Endothelial cell (in vitro differentiated cells): ENCODE results near the gene SETD2. TPM values are rescaled to one million over a fixed set of nuclear protein-coding genes. Genes with fewer than 3 reads are reported as not detected.

Experiments
- DNase-seq: peaks from one replicate; pipeline ENCODE4 v3.0.0; 2021; ENCODE audit warnings: low spot score
- H3K27ac Mint-ChIP-seq: one replicate; pipeline ENCODE4 v1.8.0; 2021; ENCODE audit warnings: mixed read lengths, inconsistent platforms; ENCODE audit not compliant: unreplicated experiment
- H3K27me3 Mint-ChIP-seq: one replicate; pipeline ENCODE4 v1.8.0; 2021; ENCODE audit warnings: mild to moderate bottlenecking, moderate library complexity, mixed read lengths, inconsistent platforms; ENCODE audit not compliant: unreplicated experiment
- H3K36me3 Mint-ChIP-seq: one replicate; pipeline ENCODE4 v1.8.0; 2021; ENCODE audit warnings: mild to moderate bottlenecking, low read depth, mixed read lengths, inconsistent platforms; ENCODE audit not compliant: unreplicated experiment
- H3K4me1 Mint-ChIP-seq: one replicate; pipeline ENCODE4 v1.8.0; 2021; ENCODE audit warnings: mild to moderate bottlenecking, mixed read lengths, inconsistent platforms; ENCODE audit not compliant: unreplicated experiment
- H3K4me3 Mint-ChIP-seq: one replicate; pipeline ENCODE4 v1.8.0; 2021; ENCODE audit warnings: mild to moderate bottlenecking, mixed read lengths, inconsistent platforms; ENCODE audit not compliant: unreplicated experiment
- H3K9me3 Mint-ChIP-seq: one replicate; pipeline ENCODE4 v1.8.0; 2021; ENCODE audit warnings: mixed read lengths, inconsistent platforms; ENCODE audit not compliant: unreplicated experiment
- CTCF ChIP-seq: fragments of 200-600 bp; sonication (generic); IDR thresholded peaks from one replicate; pipeline ENCODE4 v1.5.0; 2021; ENCODE audit warnings: antibody characterized with exemption; ENCODE audit not compliant: unreplicated experiment
- total RNA-seq: library from RNA; stranded (reverse); fragmentation: NEBNext Ultra II Directional; extraction: Animal tissue kit (Norgen Biotek cat#: 25700); gene quantifications from one replicate; pipeline ENCODE4 v1.2.1, GENCODE V29; 2021; ENCODE audit not compliant: unreplicated experiment

Gene SETD2
- total RNA-seq, 1 donor from 2014 or later, result 51.4 TPM

- TF ChIP-seq CTCF, result no peak
- Mint-ChIP-seq H3K36me3 (peaks cover 4% of the 10 kb centered on the region), H3K4me3 (no peak overlapping the region), H3K27me3 (no peaks in the 10 kb centered on the region), H3K27ac (no peak overlapping the region), H3K9me3 (no peaks in the 10 kb centered on the region), H3K4me1 (no peaks in the 10 kb centered on the region)
- DNase-seq, result no peak
Measured at GRCh38 chr3:47057212-47057671, 106.7 kb downstream of the SETD2 start.

DNA sequence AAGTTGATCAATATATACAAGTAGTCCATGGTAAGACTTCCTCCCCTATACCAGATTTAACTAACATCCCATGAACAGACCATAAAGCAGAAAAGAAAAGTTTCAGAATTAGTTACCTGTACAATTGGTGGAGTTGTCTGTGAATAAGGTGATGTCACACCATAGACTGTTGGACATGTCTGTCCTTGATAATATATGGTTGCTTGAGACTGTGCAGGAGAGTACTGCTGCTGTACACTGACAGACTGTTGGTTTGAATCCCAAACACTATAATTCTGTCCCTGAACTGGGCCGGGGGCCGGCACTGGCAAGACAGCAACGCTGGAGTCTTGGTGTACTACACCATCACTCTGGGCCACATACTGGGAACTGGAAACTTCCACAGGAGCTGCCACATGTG, 107.2 kb downstream of the SETD2 start:
- no peak for TF ChIP-seq CTCF
- Mint-ChIP-seq H3K36me3 (peaks cover 4% of the 10 kb centered on the region), H3K9me3 (no peaks in the 10 kb centered on the region), H3K4me3 (no peak overlapping the region), H3K27me3 (no peaks in the 10 kb centered on the region), H3K27ac (no peak overlapping the region), H3K4me1 (no peaks in the 10 kb centered on the region)
- DNase-seq, result no peak

GRCh38 chr3:47054412-47054811, 109.5 kb downstream of the SETD2 start:
- H3K27ac Mint-ChIP-seq, result no peak overlapping the region
- H3K4me3 Mint-ChIP-seq, result no peak overlapping the region
- peaks cover 4% of the 10 kb centered on the region for H3K36me3 Mint-ChIP-seq
- H3K27me3 Mint-ChIP-seq, result peaks cover 1% of the 10 kb centered on the region
- no peaks in the 10 kb centered on the region for H3K9me3 Mint-ChIP-seq
- no peaks in the 10 kb centered on the region for H3K4me1 Mint-ChIP-seq
- no peak for DNase-seq
- no peak for TF ChIP-seq CTCF

DNA sequence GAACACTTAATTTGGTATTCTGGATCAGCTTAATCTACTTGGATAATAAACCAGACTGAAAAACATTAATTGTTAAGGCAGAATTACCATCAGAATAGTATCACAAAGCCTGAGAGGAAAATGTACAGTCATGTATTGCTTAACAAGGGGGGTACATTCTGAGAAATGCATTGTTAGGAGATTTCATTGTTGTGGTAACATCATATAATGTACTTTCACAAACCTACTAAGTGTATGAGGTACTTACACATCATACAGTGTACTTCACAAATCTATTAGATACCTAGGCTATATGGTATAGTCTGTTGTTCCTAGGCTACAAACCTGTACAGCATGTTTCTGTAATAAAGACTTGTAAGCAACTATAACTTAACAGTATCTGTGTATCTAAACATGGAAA, 116.2 kb downstream of the SETD2 start:
- H3K27me3 Mint-ChIP-seq, result peaks cover 1% of the 10 kb centered on the region
- H3K9me3 Mint-ChIP-seq, result no peaks in the 10 kb centered on the region
- DNase-seq, result no peak
- H3K4me1 Mint-ChIP-seq, result no peaks in the 10 kb centered on the region
- H3K4me3 Mint-ChIP-seq, result no peak overlapping the region
- H3K27ac Mint-ChIP-seq, result no peak overlapping the region
- TF ChIP-seq CTCF, result no peak
- peaks cover 6% of the 10 kb centered on the region for H3K36me3 Mint-ChIP-seq

- no peak for TF ChIP-seq CTCF
- H3K4me3 Mint-ChIP-seq, result no peak overlapping the region
- no peaks in the 10 kb centered on the region for H3K9me3 Mint-ChIP-seq
- no peak for DNase-seq
- H3K4me1 Mint-ChIP-seq, result no peaks in the 10 kb centered on the region
- peaks cover 6% of the 10 kb centered on the region for H3K36me3 Mint-ChIP-seq
- H3K27me3 Mint-ChIP-seq, result peaks cover 1% of the 10 kb centered on the region
- H3K27ac Mint-ChIP-seq, result no peak overlapping the region
Measured at GRCh38 chr3:47047069-47047468, 116.8 kb downstream of the SETD2 start.
